ENCODE measurements around the gene KLHL30.

Gene KLHL30

GRCh38 chr2:238145046-238145445 lies 6.6 kb downstream of the KLHL30 start:
- Histone ChIP-seq H3K4me3 (ENCODE audit: extremely low read depth, insufficient read depth, low read length, poor library complexity, severe bottlenecking) (no peak overlapping the region), H3K4me1 (ENCODE audit: control insufficient read depth, insufficient read depth, low read length, poor library complexity, severe bottlenecking) (peaks cover 23% of the 10 kb centered on the region), H3K9me3 (ENCODE audit: control insufficient read depth, low read length) (no peaks in the 10 kb centered on the region), H3K27ac (ENCODE audit: low read depth, low read length, severe bottlenecking) (no peak overlapping the region), H3K36me3 (ENCODE audit: control insufficient read depth, insufficient read depth, low read length) (no peaks in the 10 kb centered on the region)
- 89 to 98% methylated on average over 7 to 12 of the region's 12 CpGs for WGBS, 2 experiments (ENCODE audit: insufficient coverage in 2 of 2)

DNA sequence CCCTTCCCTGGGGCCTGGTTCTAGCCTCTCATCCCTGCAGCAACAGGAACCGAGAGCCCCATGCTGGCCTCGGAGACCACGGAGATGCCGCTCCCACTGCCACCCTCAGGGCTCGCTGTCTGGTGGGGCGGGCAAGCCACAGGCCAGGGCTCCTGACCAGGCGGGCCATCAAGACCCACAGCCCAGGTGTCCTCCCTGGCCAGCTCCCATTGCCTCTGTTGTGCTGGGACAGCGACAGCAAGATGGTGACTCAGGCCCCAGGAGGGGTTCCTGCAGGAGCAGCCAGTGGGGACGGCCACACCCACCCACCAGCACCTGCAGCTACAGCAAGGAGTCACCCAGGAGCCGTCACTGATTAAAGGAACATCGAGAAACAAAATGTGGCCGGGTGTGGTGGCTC lies 7.4 kb downstream of the KLHL30 start:
- no peak overlapping the region for H3K27ac ChIP-seq (ENCODE audit: low read depth, low read length, severe bottlenecking)
- WGBS, 2 experiments (ENCODE audit: insufficient coverage in 2 of 2): 85 to 97% methylated on average over 11 of the region's 12 CpGs
- H3K9me3 ChIP-seq (ENCODE audit: control insufficient read depth, low read length): no peaks in the 10 kb centered on the region
- H3K36me3 ChIP-seq (ENCODE audit: control insufficient read depth, insufficient read depth, low read length): no peaks in the 10 kb centered on the region
- peaks cover 23% of the 10 kb centered on the region for H3K4me1 ChIP-seq (ENCODE audit: control insufficient read depth, insufficient read depth, low read length, poor library complexity, severe bottlenecking)
- H3K4me3 ChIP-seq (ENCODE audit: extremely low read depth, insufficient read depth, low read length, poor library complexity, severe bottlenecking): no peak overlapping the region

- Histone ChIP-seq H3K36me3 (ENCODE audit: control insufficient read depth, insufficient read depth, low read length) (no peaks in the 10 kb centered on the region), H3K4me1 (ENCODE audit: control insufficient read depth, insufficient read depth, low read length, poor library complexity, severe bottlenecking) (peaks cover 20% of the 10 kb centered on the region), H3K9me3 (ENCODE audit: control insufficient read depth, low read length) (no peaks in the 10 kb centered on the region), H3K4me3 (ENCODE audit: extremely low read depth, insufficient read depth, low read length, poor library complexity, severe bottlenecking) (no peak overlapping the region), H3K27ac (ENCODE audit: low read depth, low read length, severe bottlenecking) (no peak overlapping the region)
- WGBS, 2 experiments (ENCODE audit: insufficient coverage in 2 of 2): 91 to 92% methylated on average over 10 to 12 of the region's 13 CpGs
These were observed 8.5 kb downstream of the KLHL30 start for GRCh38 chr2:238146884-238147544.

DNA sequence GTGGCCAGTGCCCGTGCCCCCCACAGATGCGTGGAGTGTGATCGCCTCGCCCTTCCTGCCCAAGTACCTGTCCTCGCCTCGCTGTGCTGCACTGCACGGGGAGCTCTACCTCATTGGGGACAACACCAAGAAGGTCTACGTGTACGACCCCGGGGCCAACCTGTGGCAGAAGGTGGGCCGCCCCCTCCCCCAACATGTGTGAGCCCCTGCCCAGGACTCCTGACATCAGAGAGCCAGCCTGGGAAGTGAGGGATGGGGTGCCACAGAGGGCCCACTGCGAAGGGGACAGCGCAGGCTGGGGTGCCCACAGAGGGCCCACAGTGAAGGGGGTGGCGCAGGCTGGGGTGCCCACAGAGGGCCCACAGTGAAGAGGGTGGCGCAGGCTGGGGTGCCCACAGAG lies 10.5 kb downstream of the KLHL30 start:
- no peaks in the 10 kb centered on the region for H3K9me3 ChIP-seq (ENCODE audit: control insufficient read depth, low read length)
- H3K4me3 ChIP-seq (ENCODE audit: extremely low read depth, insufficient read depth, low read length, poor library complexity, severe bottlenecking): no peak overlapping the region
- H3K27ac ChIP-seq (ENCODE audit: low read depth, low read length, severe bottlenecking): no peak overlapping the region
- peaks cover 6% of the 10 kb centered on the region for H3K4me1 ChIP-seq (ENCODE audit: control insufficient read depth, insufficient read depth, low read length, poor library complexity, severe bottlenecking)
- H3K36me3 ChIP-seq (ENCODE audit: control insufficient read depth, insufficient read depth, low read length): no peaks in the 10 kb centered on the region
- WGBS, 2 experiments (ENCODE audit: insufficient coverage in 2 of 2): 91 to 100% methylated on average over 4 to 12 of the region's 15 CpGs

- H3K4me3 ChIP-seq (ENCODE audit: extremely low read depth, insufficient read depth, low read length, poor library complexity, severe bottlenecking): no peak overlapping the region
- WGBS, 2 experiments (ENCODE audit: insufficient coverage in 2 of 2): 87 to 92% methylated on average over 8 of the region's 14 CpGs
- no peaks in the 10 kb centered on the region for H3K36me3 ChIP-seq (ENCODE audit: control insufficient read depth, insufficient read depth, low read length)
- no peaks in the 10 kb centered on the region for H3K9me3 ChIP-seq (ENCODE audit: control insufficient read depth, low read length)
- H3K4me1 ChIP-seq (ENCODE audit: control insufficient read depth, insufficient read depth, low read length, poor library complexity, severe bottlenecking): peaks cover 5% of the 10 kb centered on the region
- no peak overlapping the region for H3K27ac ChIP-seq (ENCODE audit: low read depth, low read length, severe bottlenecking)
These were observed 11.5 kb downstream of the KLHL30 start for GRCh38 chr2:238149841-238150572.

- Histone ChIP-seq H3K4me1 (ENCODE audit: control insufficient read depth, insufficient read depth, low read length, poor library complexity, severe bottlenecking) (peaks cover 5% of the 10 kb centered on the region), H3K9me3 (ENCODE audit: control insufficient read depth, low read length) (no peaks in the 10 kb centered on the region), H3K27ac (ENCODE audit: low read depth, low read length, severe bottlenecking) (no peak overlapping the region), H3K36me3 (ENCODE audit: control insufficient read depth, insufficient read depth, low read length) (no peaks in the 10 kb centered on the region), H3K4me3 (ENCODE audit: extremely low read depth, insufficient read depth, low read length, poor library complexity, severe bottlenecking) (no peak overlapping the region)
- 96 to 97% methylated on average over 23 to 25 of the region's 25 CpGs for WGBS, 2 experiments (ENCODE audit: insufficient coverage in 2 of 2)
These were observed 12.2 kb downstream of the KLHL30 start for GRCh38 chr2:238150686-238151085.

- Histone ChIP-seq H3K9me3 (ENCODE audit: control insufficient read depth, low read length) (no peaks in the 10 kb centered on the region), H3K4me1 (ENCODE audit: control insufficient read depth, insufficient read depth, low read length, poor library complexity, severe bottlenecking) (peaks cover 5% of the 10 kb centered on the region), H3K36me3 (ENCODE audit: control insufficient read depth, insufficient read depth, low read length) (no peaks in the 10 kb centered on the region), H3K27ac (ENCODE audit: low read depth, low read length, severe bottlenecking) (no peak overlapping the region), H3K4me3 (ENCODE audit: extremely low read depth, insufficient read depth, low read length, poor library complexity, severe bottlenecking) (no peak overlapping the region)
- 87 to 88% methylated on average over 9 to 13 of the region's 13 CpGs for WGBS, 2 experiments (ENCODE audit: insufficient coverage in 2 of 2)
These were observed 12.7 kb downstream of the KLHL30 start for GRCh38 chr2:238151205-238151604.

DNA sequence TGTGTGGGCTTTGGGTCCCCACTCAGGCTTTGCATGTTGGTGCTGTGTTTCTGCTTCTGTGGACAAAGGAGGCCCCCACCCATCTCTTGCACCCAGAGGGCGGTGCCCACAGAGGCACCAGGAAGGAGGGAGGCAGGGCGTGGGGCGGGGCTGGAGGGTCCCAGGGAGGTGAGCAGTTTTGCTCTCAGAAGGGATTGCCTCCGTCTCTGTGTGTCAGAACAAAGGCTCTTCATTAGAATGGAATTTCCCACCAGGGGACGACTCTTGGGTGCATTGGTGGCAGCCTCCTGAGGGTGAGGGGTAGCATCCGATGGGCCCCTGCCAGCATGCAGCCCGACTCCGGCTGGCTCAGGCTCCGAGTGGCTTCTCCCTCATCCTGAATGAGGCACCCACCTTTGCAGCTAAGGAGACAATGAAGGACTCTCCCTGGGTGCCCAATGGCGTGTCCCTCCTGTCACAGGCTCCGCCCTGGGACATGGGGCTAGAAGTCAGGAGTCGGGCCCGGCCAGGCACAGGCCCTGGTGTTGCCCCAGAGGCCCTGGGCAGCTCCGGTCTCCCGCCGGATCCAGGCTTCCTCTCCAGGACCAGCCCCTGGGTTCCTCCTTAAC lies 13.3 kb downstream of the KLHL30 start:
- no peak overlapping the region for H3K4me3 ChIP-seq (ENCODE audit: extremely low read depth, insufficient read depth, low read length, poor library complexity, severe bottlenecking)
- H3K27ac ChIP-seq (ENCODE audit: low read depth, low read length, severe bottlenecking): no peak overlapping the region
- H3K4me1 ChIP-seq (ENCODE audit: control insufficient read depth, insufficient read depth, low read length, poor library complexity, severe bottlenecking): peaks cover 5% of the 10 kb centered on the region
- H3K36me3 ChIP-seq (ENCODE audit: control insufficient read depth, insufficient read depth, low read length): no peaks in the 10 kb centered on the region
- no peaks in the 10 kb centered on the region for H3K9me3 ChIP-seq (ENCODE audit: control insufficient read depth, low read length)
- 74 to 84% methylated on average over 12 to 13 of the region's 16 CpGs for WGBS, 2 experiments (ENCODE audit: insufficient coverage in 2 of 2)

GRCh38 chr2:238152771-238153688 lies 14.6 kb downstream of the KLHL30 start:
- H3K9me3 ChIP-seq (ENCODE audit: control insufficient read depth, low read length): no peaks in the 10 kb centered on the region
- no peaks in the 10 kb centered on the region for H3K36me3 ChIP-seq (ENCODE audit: control insufficient read depth, insufficient read depth, low read length)
- H3K27ac ChIP-seq (ENCODE audit: low read depth, low read length, severe bottlenecking): no peak overlapping the region
- H3K4me1 ChIP-seq (ENCODE audit: control insufficient read depth, insufficient read depth, low read length, poor library complexity, severe bottlenecking): peaks cover 5% of the 10 kb centered on the region
- 87 to 89% methylated on average over 12 to 17 of the region's 22 CpGs for WGBS, 2 experiments (ENCODE audit: insufficient coverage in 2 of 2)
- H3K4me3 ChIP-seq (ENCODE audit: extremely low read depth, insufficient read depth, low read length, poor library complexity, severe bottlenecking): no peak overlapping the region

GRCh38 chr2:238154570-238154969 lies 16.1 kb downstream of the KLHL30 start:
- H3K9me3 ChIP-seq (ENCODE audit: control insufficient read depth, low read length): no peaks in the 10 kb centered on the region
- WGBS, 2 experiments (ENCODE audit: insufficient coverage in 2 of 2): 96 to 97% methylated on average over 8 to 9 of the region's 10 CpGs
- peaks cover 5% of the 10 kb centered on the region for H3K4me1 ChIP-seq (ENCODE audit: control insufficient read depth, insufficient read depth, low read length, poor library complexity, severe bottlenecking)
- no peaks in the 10 kb centered on the region for H3K36me3 ChIP-seq (ENCODE audit: control insufficient read depth, insufficient read depth, low read length)
- no peak overlapping the region for H3K4me3 ChIP-seq (ENCODE audit: extremely low read depth, insufficient read depth, low read length, poor library complexity, severe bottlenecking)
- no peak overlapping the region for H3K27ac ChIP-seq (ENCODE audit: low read depth, low read length, severe bottlenecking)

Measured in mesodermal cell (in vitro differentiated cells).